MCF 10A (cell line): Measurements from ENCODE around the gene ADI1. TPM values are rescaled to one million over a fixed set of nuclear protein-coding genes. Genes with fewer than 3 reads are reported as not detected.

Source experiments
- BruUV-seq: library from RNA; stranded (reverse); fragments of 400-500 nt; replicated peaks from 2 replicates; lab custom pipeline; 2021; lab: Mats Ljungman, UMichigan
- CTCF ChIA-PET: fragments of 300-600 bp; sonication (Branson Sonifier 250); formaldehyde crosslinking; extraction: SDS; loops from one replicate; lab custom pipeline; 2021; ENCODE audit warnings: antibody characterized with exemption, inconsistent platforms; lab: Yijun Ruan, JAX
- POLR2A ChIA-PET: fragments of 300-600, 350-650 bp; sonication (Branson Sonifier 250); formaldehyde crosslinking; extraction: SDS; loops from one replicate; lab custom pipeline; 2020; ENCODE audit warnings: antibody characterized with exemption, inconsistent platforms; lab: Yijun Ruan, JAX
- DNase-seq: peaks from one replicate; pipeline ENCODE4 v3.0.0-alpha.2; 2018; ENCODE audit not compliant: unreplicated experiment
- H3K27ac Mint-ChIP-seq: one replicate; pipeline ENCODE4 v1.8.0; 2022; ENCODE audit warnings: mild to moderate bottlenecking, low read depth, mixed read lengths; ENCODE audit not compliant: unreplicated experiment
- H3K27me3 Mint-ChIP-seq: one replicate; pipeline ENCODE4 v1.8.0; 2022; ENCODE audit warnings: mixed read lengths; ENCODE audit not compliant: insufficient read depth, unreplicated experiment
- H3K36me3 Mint-ChIP-seq: one replicate; pipeline ENCODE4 v1.8.0; 2022; ENCODE audit warnings: mild to moderate bottlenecking, moderate library complexity, mixed read lengths; ENCODE audit not compliant: insufficient read depth, unreplicated experiment
- H3K4me1 Mint-ChIP-seq: one replicate; pipeline ENCODE4 v1.8.0; 2022; ENCODE audit warnings: mixed read lengths; ENCODE audit not compliant: insufficient read depth, unreplicated experiment
- H3K4me3 Mint-ChIP-seq: one replicate; pipeline ENCODE4 v1.8.0; 2022; ENCODE audit warnings: mild to moderate bottlenecking, moderate library complexity, mixed read lengths; ENCODE audit not compliant: unreplicated experiment
- H3K9me3 Mint-ChIP-seq: one replicate; pipeline ENCODE4 v1.8.0; 2022; ENCODE audit warnings: mixed read lengths; ENCODE audit not compliant: unreplicated experiment
- CTCF ChIP-seq: fragments of 200-600 bp; IDR thresholded peaks from one replicate; pipeline ENCODE4 v1.8.0; 2022; ENCODE audit warnings: antibody characterized with exemption, mild to moderate bottlenecking; ENCODE audit not compliant: unreplicated experiment
- intact Hi-C: fragments of 100-400 bp; cut with micrococcal nuclease; formaldehyde crosslinking; loops from 2 replicates; pipeline ENCODE4 v1.14.1; 2022
- total RNA-seq: library from RNA; stranded (reverse); gene quantifications from 2 replicates; pipeline ENCODE4 v1.2.3, GENCODE V29; 2022

ADI1 gene
- total RNA-seq, 1 experiment from 2014 or later = 61.9 TPM

- POLR2A ChIA-PET = interaction anchor here (1.0 kb wide), 1 partner anchor 76 kb away, joined by 3 read pairs; the partner anchor contains the start of gene EIPR1
- Mint-ChIP-seq H3K27me3 (no peaks in the 10 kb centered on the region), H3K36me3 (peaks cover 40% of the 10 kb centered on the region), H3K27ac (no peak overlapping the region), H3K4me3 (no peak overlapping the region), H3K4me1 (no peaks in the 10 kb centered on the region), H3K9me3 (no peaks in the 10 kb centered on the region)
- TF ChIP-seq CTCF = no peak
- DNase-seq = no peak
- intact Hi-C loops = no loop called here
- CTCF ChIA-PET = interaction anchor here (2.0 to 3.2 kb wide), 2 partner anchors 9 to 29 kb away, joined by 11 to 24 read pairs; no protein-coding TSS in a partner anchor
- BruUV-seq = no TSS peak
Observed at GRCh38 chr2:3453190-3453999, 65.9 kb downstream of the ADI1 start.

GRCh38 chr2:3451926-3452671 is 67.2 kb downstream of the ADI1 start:
- Mint-ChIP-seq H3K4me1 (no peaks in the 10 kb centered on the region), H3K27ac (no peak overlapping the region), H3K36me3 (peaks cover 37% of the 10 kb centered on the region), H3K4me3 (no peak overlapping the region), H3K27me3 (no peaks in the 10 kb centered on the region), H3K9me3 (no peaks in the 10 kb centered on the region)
- ChIA-PET CTCF (interaction anchor here (0.7 to 3.2 kb wide), 3 partner anchors 10 to 30 kb away, joined by 5 to 24 read pairs (median 10); no protein-coding TSS in a partner anchor), POLR2A (interaction anchor here (0.6 to 1.5 kb wide), 3 partner anchors 14 to 74 kb away, joined by 3 to 5 read pairs (median 3); partner anchors contain the start of gene EIPR1)
- TF ChIP-seq CTCF = no peak
- intact Hi-C loops = no loop called here
- no TSS peak for BruUV-seq
- no peak for DNase-seq

- no TSS peak for BruUV-seq
Observed at GRCh38 chr2:3451169-3451568, 68.2 kb downstream of the ADI1 start.

More at GRCh38 chr2:3451169-3451568, 68.2 kb downstream of the ADI1 start:
- Mint-ChIP-seq H3K27me3 (no peaks in the 10 kb centered on the region), H3K4me3 (no peak overlapping the region), H3K36me3 (peaks cover 45% of the 10 kb centered on the region), H3K27ac (no peak overlapping the region), H3K4me1 (no peaks in the 10 kb centered on the region), H3K9me3 (no peaks in the 10 kb centered on the region)
- intact Hi-C loops = no loop called here
- CTCF ChIA-PET = interaction anchor here (0.7 to 3.2 kb wide), 3 partner anchors 11 to 29 kb away, joined by 5 to 24 read pairs (median 10); no protein-coding TSS in a partner anchor
- DNase-seq = no peak
- TF ChIP-seq CTCF = no peak
- POLR2A ChIA-PET = interaction anchor here (0.6 to 1.5 kb wide), 3 partner anchors 15 to 645 kb away, joined by 3 to 5 read pairs (median 3); no protein-coding TSS in a partner anchor
